Panc1 (cell line): Measurements from ENCODE around the gene TDRKH. TPM values are rescaled to one million over a fixed set of nuclear protein-coding genes. Genes with fewer than 3 reads are reported as not detected.

Experiments used
- ATAC-seq: fragments of 200-7000 bp; cut with Tn5 transposase; 2 replicates; pipeline ENCODE4 v1.9.1; 2020; ENCODE audit warnings: mild to moderate bottlenecking, moderate library complexity
- BruUV-seq: library from RNA; stranded (reverse); fragments of 400-500 nt; replicated peaks from 2 replicates; lab custom pipeline; 2021; lab: Mats Ljungman, UMichigan
- CTCF ChIA-PET: fragments of 300-600 bp; sonication (Branson Sonifier 250); formaldehyde crosslinking; loops from one replicate; lab custom pipeline; 2022; ENCODE audit warnings: antibody characterized with exemption; lab: Charles Lee
- POLR2A ChIA-PET: fragments of 300-600 bp; sonication (Branson Sonifier 250); formaldehyde crosslinking; loops from one replicate; lab custom pipeline; 2022; ENCODE audit warnings: antibody characterized with exemption; lab: Charles Lee
- DNase-seq: peaks from one replicate; pipeline ENCODE4 v3.0.0-alpha.2; 2010; ENCODE audit warnings: low read depth, low spot score
- H3K27ac ChIP-seq: 2 replicates; pipeline ENCODE4 v1.5.1; 2011; ENCODE audit warnings: mild to moderate bottlenecking, low read length, inconsistent platforms
- H3K27me3 ChIP-seq: fragments of 200-500 bp; sonication (Bioruptor generic); 2 replicates; pipeline ENCODE4 v1.6.0; 2014; ENCODE audit warnings: low read length, inconsistent platforms; ENCODE audit not compliant: control insufficient read depth, insufficient read depth
- H3K36me3 ChIP-seq: fragments of 200-500 bp; sonication (Bioruptor generic); 2 replicates; pipeline ENCODE4 v1.5.1; 2014; ENCODE audit warnings: inconsistent platforms, mild to moderate bottlenecking, low read length, moderate library complexity; ENCODE audit not compliant: control insufficient read depth, insufficient read depth
- H3K4me1 ChIP-seq: 2 replicates; pipeline ENCODE4 v1.5.1; 2011; ENCODE audit warnings: inconsistent platforms, mild to moderate bottlenecking, low read length, moderate library complexity; ENCODE audit not compliant: control insufficient read depth, insufficient read depth
- H3K4me3 ChIP-seq, 2 experiments: 2 replicates each; pipeline ENCODE4 v1.5.1; 2011 to 2012; ENCODE audit warnings: low read depth in 2 of 2, low read length in 2 of 2, mild to moderate bottlenecking in 2 of 2, inconsistent platforms in 1 of 2, moderate library complexity in 1 of 2
- H3K9me3 ChIP-seq: fragments of 200-500 bp; sonication (Bioruptor generic); 2 replicates; pipeline ENCODE4 v1.5.1; 2014; ENCODE audit warnings: low read depth, mild to moderate bottlenecking, inconsistent platforms, low read length, moderate library complexity; ENCODE audit not compliant: control insufficient read depth, insufficient read depth
- POLR2AphosphoS5 ChIP-seq: IDR thresholded peaks from 2 replicates; pipeline ENCODE4 v1.6.1; 2012; ENCODE audit warnings: mild to moderate bottlenecking, low read depth, low read length, moderate library complexity
- REST ChIP-seq, 2 experiments: IDR thresholded peaks; 2 replicates each; pipeline ENCODE4 v1.6.1; 2011 to 2012; ENCODE audit warnings: low read depth in 2 of 2, control low read depth in 1 of 2, low read length in 1 of 2, mild to moderate bottlenecking in 1 of 2, moderate library complexity in 1 of 2; ENCODE audit not compliant: insufficient read depth in 1 of 2
- SIN3A ChIP-seq: IDR thresholded peaks from 2 replicates; pipeline ENCODE4 v1.6.1; 2012; ENCODE audit warnings: low read depth, mild to moderate bottlenecking, low read length, moderate library complexity, borderline replicate concordance; ENCODE audit not compliant: insufficient read depth
- TCF7L2 ChIP-seq: IDR thresholded peaks from 2 replicates; pipeline ENCODE4 v1.6.1; 2011; ENCODE audit warnings: mild to moderate bottlenecking, low read depth, low read length, inconsistent platforms
- in situ Hi-C: cut with HindIII; loops from 2 replicates; pipeline ENCODE4 v1.10.0; 2016; ENCODE audit warnings: low sequenced_read_pairs, low pct_unique_long_range_greater_than_20kb
- intact Hi-C: fragments of 100-400 bp; cut with micrococcal nuclease; formaldehyde crosslinking; loops from one replicate; pipeline ENCODE4 v1.10.0; 2022; ENCODE audit not compliant: unreplicated experiment
- total RNA-seq: library from RNA; stranded (reverse); gene quantifications from one replicate; pipeline ENCODE4 v1.2.1, GENCODE V29; 2021; ENCODE audit not compliant: unreplicated experiment
- TF ChIP-seq, protein P1 (sequence below): fragments of 450-650 bp; IDR thresholded peaks from 2 replicates; pipeline ENCODE4 v1.5.1; 2017; ENCODE audit warnings: mild to moderate bottlenecking

Gene TDRKH
- total RNA-seq, 1 experiment from 2014 or later = 33.6 TPM

GRCh38 chr1:151832318-151832980 lies 42.1 kb upstream of the TDRKH start:
- in situ Hi-C loops (no loop called here), intact Hi-C loops (loop anchor here (10.0 kb wide), 3 partner anchors 138 to 388 kb away; no protein-coding TSS in a partner anchor)
- no peak for DNase-seq
- BruUV-seq = no TSS peak
- H3K27me3 ChIP-seq = no peaks in the 10 kb centered on the region
- H3K4me1 ChIP-seq = peaks cover 11% of the 10 kb centered on the region; the same call in 1 of the 2 replicates
- H3K4me3 ChIP-seq = no peak overlapping the region
- no peaks in the 10 kb centered on the region for H3K36me3 ChIP-seq
- CTCF ChIA-PET = no interaction called here
- POLR2A ChIA-PET = no interaction called here
- no peak for ATAC-seq
- H3K9me3 ChIP-seq = no peaks in the 10 kb centered on the region
- TF ChIP-seq, protein P1, sequence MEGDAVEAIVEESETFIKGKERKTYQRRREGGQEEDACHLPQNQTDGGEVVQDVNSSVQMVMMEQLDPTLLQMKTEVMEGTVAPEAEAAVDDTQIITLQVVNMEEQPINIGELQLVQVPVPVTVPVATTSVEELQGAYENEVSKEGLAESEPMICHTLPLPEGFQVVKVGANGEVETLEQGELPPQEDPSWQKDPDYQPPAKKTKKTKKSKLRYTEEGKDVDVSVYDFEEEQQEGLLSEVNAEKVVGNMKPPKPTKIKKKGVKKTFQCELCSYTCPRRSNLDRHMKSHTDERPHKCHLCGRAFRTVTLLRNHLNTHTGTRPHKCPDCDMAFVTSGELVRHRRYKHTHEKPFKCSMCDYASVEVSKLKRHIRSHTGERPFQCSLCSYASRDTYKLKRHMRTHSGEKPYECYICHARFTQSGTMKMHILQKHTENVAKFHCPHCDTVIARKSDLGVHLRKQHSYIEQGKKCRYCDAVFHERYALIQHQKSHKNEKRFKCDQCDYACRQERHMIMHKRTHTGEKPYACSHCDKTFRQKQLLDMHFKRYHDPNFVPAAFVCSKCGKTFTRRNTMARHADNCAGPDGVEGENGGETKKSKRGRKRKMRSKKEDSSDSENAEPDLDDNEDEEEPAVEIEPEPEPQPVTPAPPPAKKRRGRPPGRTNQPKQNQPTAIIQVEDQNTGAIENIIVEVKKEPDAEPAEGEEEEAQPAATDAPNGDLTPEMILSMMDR = no peak
- TF ChIP-seq TCF7L2 (no peak), SIN3A (no peak), POLR2AphosphoS5 (no peak), REST (IDR thresholded peaks at IDR 0.05; ENCODE audit: insufficient read depth in 1 of 2, low read depth in 2 of 2, low read length in 1 of 2) (no peak)
- H3K27ac ChIP-seq = no peak overlapping the region

DNA sequence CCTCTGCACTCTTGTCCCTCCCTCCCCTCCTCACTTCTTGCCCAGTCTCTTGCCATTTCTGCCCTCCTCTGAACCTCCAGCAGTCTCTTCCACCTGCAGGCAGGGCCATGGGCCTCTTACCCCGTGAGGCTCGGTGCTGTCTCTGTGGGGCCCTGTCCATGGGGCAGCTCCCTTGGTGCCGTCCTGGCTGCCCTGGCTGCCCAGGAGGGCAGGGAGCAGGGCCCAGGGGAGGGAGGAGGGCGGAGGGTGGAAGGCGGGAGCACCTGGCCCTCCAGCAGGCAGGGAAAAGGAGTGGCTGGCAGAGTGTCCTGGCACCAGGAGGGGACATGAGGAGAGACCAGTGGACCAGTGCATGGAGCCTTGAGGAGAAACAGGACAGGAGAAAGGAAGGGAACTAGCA lies 41.3 kb upstream of the TDRKH start, which contains the start of gene RORC:
Gene RORC, minus strand, starts transcription at position 198 of the 400 bp plus-strand sequence. Its CDS starts 38 bp downstream, at position 160.
- TF ChIP-seq POLR2AphosphoS5 = no peak
- ChIA-PET CTCF (no interaction called here), POLR2A (no interaction called here)
- in situ Hi-C loops (no loop called here), intact Hi-C loops (loop anchor here (10.0 kb wide), 3 partner anchors 137 to 387 kb away; no protein-coding TSS in a partner anchor)
- Histone ChIP-seq H3K36me3 (no peaks in the 10 kb centered on the region), H3K4me1 (peaks cover 7% of the 10 kb centered on the region; the same call in 1 of the 2 replicates), H3K9me3 (no peaks in the 10 kb centered on the region), H3K27me3 (no peaks in the 10 kb centered on the region), H3K4me3 (no peak within 1 kb of the TSS), H3K27ac (no peak within 1 kb of the TSS)
- BruUV-seq = no TSS peak
- DNase-seq = no peak
- ATAC-seq = no peak

- TF ChIP-seq REST (IDR thresholded peaks at IDR 0.05; ENCODE audit: insufficient read depth in 1 of 2, low read depth in 2 of 2, low read length in 1 of 2) = no peak
- no peak for TF ChIP-seq POLR2AphosphoS5
- TF ChIP-seq, protein P1 = no peak
- CTCF ChIA-PET = interaction anchor here (0.7 kb wide), 1 partner anchor 194 kb away, joined by 6 read pairs; no protein-coding TSS in a partner anchor
- no peak for DNase-seq
- H3K4me1 ChIP-seq = peaks cover 10% of the 10 kb centered on the region; the same call in 1 of the 2 replicates
- H3K27me3 ChIP-seq = no peaks in the 10 kb centered on the region
- H3K4me3 ChIP-seq = no peak overlapping the region
- in situ Hi-C loops (no loop called here), intact Hi-C loops (loop anchor here (10.0 kb wide), 3 partner anchors 136 to 386 kb away; no protein-coding TSS in a partner anchor)
- H3K27ac ChIP-seq = no peak overlapping the region
- POLR2A ChIA-PET = no interaction called here
- no TSS peak for BruUV-seq
- H3K9me3 ChIP-seq = no peaks in the 10 kb centered on the region
- ATAC-seq = no peak
- H3K36me3 ChIP-seq = no peaks in the 10 kb centered on the region
These were observed 40.9 kb upstream of the TDRKH start for GRCh38 chr1:151831256-151831591.
